Pancreas (tissue), 10 donors: ENCODE results near the gene RABGAP1L. TPM values are rescaled to one million over a fixed set of nuclear protein-coding genes. Genes with fewer than 3 reads are reported as not detected.
"Not testable (repeated sequence)": the region's sequence is repeated elsewhere in the genome, so short reads cannot be mapped to it uniquely, and the experiment has no call there.

Source experiments
- ATAC-seq, 4 donors: fragments of 200-7000 bp; cut with Tn5 transposase; one replicate each; pipeline versions ENCODE4 v1.8.0 to v1.9.1; 2020; ENCODE audit warnings: mild to moderate bottlenecking in 4 of 4, moderate library complexity in 4 of 4
- DNase-seq, 6 donors: peaks; one replicate each; pipeline ENCODE4 v3.0.0-alpha.2; 2020
- FAIRE-seq: peaks from 2 replicates; lab custom pipeline; 2012; peaks lifted over from hg19 to GRCh38; lab: Jason Lieb, UNC
- H3K27ac ChIP-seq, 4 donors: fragments of 200-600 bp; sonication (generic); 1 replicate in 3 of 4; 2 replicates in 1 of 4; pipeline versions ENCODE4 v1.5.0 to v1.8.0; 2020
- H3K27me3 ChIP-seq, 4 donors: fragments of 200-600 bp; one replicate each; pipeline ENCODE4 v1.8.0; 2021
- H3K36me3 ChIP-seq, 3 donors: fragments of 200-600 bp; sonication (generic) in 1 of 3; one replicate each; pipeline versions ENCODE4 v1.5.0 to v1.8.0; 2020 to 2021
- H3K4me1 ChIP-seq, 3 donors: fragments of 200-600 bp; one replicate each; pipeline ENCODE4 v1.8.0; 2021
- H3K4me3 ChIP-seq, 4 donors: fragments of 200-600 bp; sonication (generic) in 2 of 4; one replicate each; pipeline versions ENCODE4 v1.5.0 to v1.8.0; 2020 to 2021
- H3K9me3 ChIP-seq, 4 donors: fragments of 200-600 bp; one replicate each; pipeline ENCODE4 v1.8.0; 2021
- WGBS, 2 donors: extraction: QIAGEN DNeasy Blood & Tissue Kit; methylation state at CpG; one replicate each; pipeline ENCODE4 v1.1.7; 2013; 5-methylcytosine and 5-hydroxymethylcytosine counted together
- intact Hi-C, 3 donors: fragments of 100-400 bp; cut with DNase I; formaldehyde crosslinking; loops; one replicate each; pipeline versions ENCODE4 v1.11.1 to v1.14.2; 2022
- polyA plus RNA-seq, 2 donors: library from polyadenylated mRNA; stranded (reverse); fragments of 200-250 nt; gene quantifications; one replicate each; pipeline ENCODE4 v1.2.3, GENCODE V29; 2013
- total RNA-seq, 6 donors: library from RNA; stranded (reverse); fragmentation: NEBNext Ultra II Directional in 4 of 6; extraction: Animal tissue kit (Norgen Biotek cat#: 25700) in 4 of 6; gene quantifications; one replicate each; pipeline versions ENCODE4 v1.2.1 to v1.2.4, GENCODE V29; 2021 to 2023
- TF ChIP-seq, protein P1 (sequence below), 4 donors: fragments of 200-600 bp; sonication (generic) in 3 of 4; IDR thresholded peaks; one replicate each; pipeline versions ENCODE4 v1.5.0 to v1.8.0; 2021; ENCODE audit warnings: antibody characterized with exemption in 4 of 4
- donor health status: healthy with polysubstance abuse.
- donor health status: DM: no; HTN: no; CAD: no; lungs with moderate emphysema.
- donor health status: DM: no; HTN: no; CAD: no.
- donor health status: control.
- donor health status: control.
- donor health status: Bipolar disorder and iron deficiency.
- donor health status: DM: yes; HTN: yes; CAD: no.
- donor health status: DM: no; HTN: no; CAD: no.
- donor health status: DM: no; HTN: no; CAD: no.
- donor health status: DM: yes; HTN: yes; CAD: no.

Gene RABGAP1L
- total and polyA plus RNA-seq, 8 donors: 13.9 to 64.8 (median 36.1) TPM

DNA sequence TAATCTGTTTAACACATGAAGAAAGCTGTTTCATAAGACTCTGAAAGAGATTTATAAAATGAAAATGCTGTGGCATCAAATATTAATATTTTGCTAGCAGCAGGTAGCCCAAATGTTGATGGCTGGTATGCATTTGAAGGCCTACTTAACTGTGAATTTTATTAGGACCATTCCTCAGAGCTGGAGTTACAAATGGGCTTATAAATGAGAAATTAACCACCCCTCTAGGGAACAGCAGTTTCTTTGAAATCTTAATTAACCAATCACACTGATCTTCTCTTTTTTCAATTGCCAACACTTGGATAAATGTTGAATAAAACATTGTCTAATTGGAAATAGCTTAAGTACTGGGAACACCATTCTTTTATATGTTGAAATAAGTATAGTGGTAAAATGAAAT, 418.4 kb downstream of the RABGAP1L start:
- no peak for ATAC-seq
- DNase-seq: no peak
- intact Hi-C loops: no loop called here
- H3K9me3 ChIP-seq: no peaks in the 10 kb centered on the region
- no peaks in the 10 kb centered on the region for H3K4me1 ChIP-seq
- TF ChIP-seq, protein P1, sequence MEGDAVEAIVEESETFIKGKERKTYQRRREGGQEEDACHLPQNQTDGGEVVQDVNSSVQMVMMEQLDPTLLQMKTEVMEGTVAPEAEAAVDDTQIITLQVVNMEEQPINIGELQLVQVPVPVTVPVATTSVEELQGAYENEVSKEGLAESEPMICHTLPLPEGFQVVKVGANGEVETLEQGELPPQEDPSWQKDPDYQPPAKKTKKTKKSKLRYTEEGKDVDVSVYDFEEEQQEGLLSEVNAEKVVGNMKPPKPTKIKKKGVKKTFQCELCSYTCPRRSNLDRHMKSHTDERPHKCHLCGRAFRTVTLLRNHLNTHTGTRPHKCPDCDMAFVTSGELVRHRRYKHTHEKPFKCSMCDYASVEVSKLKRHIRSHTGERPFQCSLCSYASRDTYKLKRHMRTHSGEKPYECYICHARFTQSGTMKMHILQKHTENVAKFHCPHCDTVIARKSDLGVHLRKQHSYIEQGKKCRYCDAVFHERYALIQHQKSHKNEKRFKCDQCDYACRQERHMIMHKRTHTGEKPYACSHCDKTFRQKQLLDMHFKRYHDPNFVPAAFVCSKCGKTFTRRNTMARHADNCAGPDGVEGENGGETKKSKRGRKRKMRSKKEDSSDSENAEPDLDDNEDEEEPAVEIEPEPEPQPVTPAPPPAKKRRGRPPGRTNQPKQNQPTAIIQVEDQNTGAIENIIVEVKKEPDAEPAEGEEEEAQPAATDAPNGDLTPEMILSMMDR (IDR thresholded peaks at IDR 0.05): no peak
- no peak for FAIRE-seq
- H3K27me3 ChIP-seq: no peaks in the 10 kb centered on the region
- no peak overlapping the region for H3K4me3 ChIP-seq
- no peak overlapping the region for H3K27ac ChIP-seq
- no peaks in the 10 kb centered on the region for H3K36me3 ChIP-seq

DNA sequence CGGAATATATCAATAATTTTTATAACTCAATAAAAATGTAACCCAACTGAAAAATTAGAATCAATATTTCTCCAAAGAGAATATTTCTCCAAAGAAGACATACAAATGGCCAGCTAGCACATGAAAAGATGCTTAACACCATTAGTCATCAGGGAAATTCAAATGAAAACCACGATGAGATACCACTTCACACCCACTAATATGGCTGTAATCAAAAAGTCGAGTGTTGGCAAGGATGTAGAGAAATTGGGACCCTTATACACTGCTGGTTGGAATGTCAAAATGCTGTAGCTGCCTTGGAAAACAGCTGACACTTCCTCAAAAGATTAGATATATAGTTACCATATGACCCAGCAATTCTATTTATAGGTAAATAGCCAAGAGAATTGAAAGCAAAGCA, 421.5 kb downstream of the RABGAP1L start:
- Histone ChIP-seq H3K9me3 (no peaks in the 10 kb centered on the region), H3K27me3 (no peaks in the 10 kb centered on the region), H3K36me3 (no peaks in the 10 kb centered on the region), H3K27ac (no peak overlapping the region), H3K4me1 (no peaks in the 10 kb centered on the region), H3K4me3 (no peak overlapping the region)
- intact Hi-C loops: no loop called here
- no peak for DNase-seq
- WGBS, 2 donors: 71 to 74% methylated on average over 3 of the region's 3 CpGs
- no peak for FAIRE-seq
- ATAC-seq: no peak
- TF ChIP-seq, protein P1 (IDR thresholded peaks at IDR 0.05): no peak

DNA sequence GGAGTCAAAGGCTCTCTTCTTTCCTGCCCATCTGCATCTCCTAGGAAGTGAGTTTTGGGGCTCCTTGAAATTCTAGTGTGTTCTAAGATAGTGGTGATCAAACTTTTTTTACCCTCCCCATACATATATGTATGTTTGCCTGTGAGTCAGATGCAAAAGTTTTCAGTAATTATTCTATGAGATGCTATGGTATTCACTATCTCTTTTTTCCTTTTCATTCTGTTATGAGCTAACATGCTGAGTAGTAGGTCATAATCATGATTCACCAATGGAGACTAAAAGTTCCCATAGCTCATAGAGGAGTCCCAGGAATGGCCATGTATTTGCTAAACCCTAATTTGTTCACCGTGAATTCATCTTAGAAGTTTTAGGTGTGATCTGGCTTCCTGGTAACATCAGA, 424.0 kb downstream of the RABGAP1L start:
- ATAC-seq: no peak
- TF ChIP-seq, protein P1 (IDR thresholded peaks at IDR 0.05): no peak
- no peak for DNase-seq
- 88 to 92% methylated on average over 1 of the region's 1 CpG for WGBS, 2 donors
- no peak for FAIRE-seq
- Histone ChIP-seq H3K9me3 (no peaks in the 10 kb centered on the region), H3K27me3 (no peaks in the 10 kb centered on the region), H3K27ac (no peak overlapping the region), H3K36me3 (no peaks in the 10 kb centered on the region), H3K4me1 (no peaks in the 10 kb centered on the region), H3K4me3 (no peak overlapping the region)
- intact Hi-C loops: no loop called here

DNA sequence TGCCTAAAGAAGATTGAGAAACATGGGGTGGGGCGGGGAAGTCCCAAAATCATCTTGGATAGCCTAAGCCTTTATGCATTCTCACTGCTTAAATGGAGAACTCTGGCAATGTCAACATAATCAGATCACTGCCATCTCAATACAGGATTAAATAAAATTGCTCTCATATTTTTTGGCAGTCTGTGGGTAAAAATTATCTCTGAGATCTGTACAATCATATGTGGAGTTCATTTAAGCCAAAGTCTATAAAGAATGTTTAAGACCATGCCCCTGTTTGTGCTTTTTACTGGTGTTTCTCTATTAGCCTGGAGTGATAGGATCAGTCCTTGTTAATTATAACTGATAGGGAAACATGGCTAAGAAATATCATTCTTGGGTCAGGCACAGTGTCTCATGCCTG, 424.8 kb downstream of the RABGAP1L start:
- no peaks in the 10 kb centered on the region for H3K4me1 ChIP-seq
- H3K36me3 ChIP-seq: no peaks in the 10 kb centered on the region
- ATAC-seq (no peak), FAIRE-seq (no peak), DNase-seq (no peak)
- intact Hi-C loops: no loop called here
- no peak overlapping the region for H3K4me3 ChIP-seq
- TF ChIP-seq, protein P1 (IDR thresholded peaks at IDR 0.05): no peak
- H3K27me3 ChIP-seq: no peaks in the 10 kb centered on the region
- WGBS, 2 donors: 96 to 100% methylated on average over 1 of the region's 1 CpG
- no peak overlapping the region for H3K27ac ChIP-seq
- H3K9me3 ChIP-seq: no peaks in the 10 kb centered on the region

DNA sequence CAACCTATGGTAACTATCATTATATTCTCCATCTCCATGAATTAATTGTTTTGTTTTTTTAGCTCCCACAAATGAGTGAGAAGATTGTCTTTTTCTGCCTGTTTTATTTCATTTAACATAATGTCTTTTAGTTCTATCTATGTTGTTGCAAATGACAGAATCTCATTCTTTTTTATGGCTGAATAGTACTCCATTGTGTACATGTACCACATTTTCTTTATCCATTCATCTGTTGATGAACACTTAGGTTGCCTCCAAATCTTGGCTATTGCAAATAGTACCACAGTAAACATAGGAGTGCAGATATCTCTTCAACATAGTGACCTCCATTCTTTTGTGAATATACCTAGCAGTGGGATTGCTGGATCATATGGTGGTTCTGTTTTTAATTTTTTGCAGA, 429.3 kb downstream of the RABGAP1L start:
- ATAC-seq, FAIRE-seq, H3K27me3 ChIP-seq, H3K4me3 ChIP-seq, H3K9me3 ChIP-seq, intact Hi-C loops, H3K36me3 ChIP-seq, DNase-seq, H3K27ac ChIP-seq, H3K4me1 ChIP-seq: not testable (repeated sequence)

DNA sequence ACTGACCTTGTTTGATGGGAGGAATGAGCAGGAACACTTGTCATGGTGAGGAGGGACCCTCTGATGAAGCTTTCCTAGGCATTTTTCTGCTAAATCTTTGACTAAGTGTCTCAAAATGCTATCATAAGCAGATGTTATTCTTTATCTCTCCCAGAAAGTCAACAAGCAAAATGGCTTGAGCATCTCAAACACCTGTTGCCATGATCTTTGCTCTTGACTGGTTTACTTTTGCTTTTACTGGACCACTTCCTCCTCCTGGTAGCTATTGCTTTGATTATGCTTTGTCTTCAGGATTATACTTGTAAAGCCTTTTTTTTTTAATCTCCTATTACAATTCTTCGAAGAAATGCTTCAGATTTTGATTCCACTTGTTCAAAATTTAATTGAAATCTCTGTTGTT, 445.9 kb downstream of the RABGAP1L start:
- no peak for FAIRE-seq
- TF ChIP-seq, protein P1 (IDR thresholded peaks at IDR 0.05): no peak

More for the DNA sequence above, 445.9 kb downstream of the RABGAP1L start:
- H3K4me3 ChIP-seq: no peak overlapping the region
- intact Hi-C loops: no loop called here
- no peak overlapping the region for H3K27ac ChIP-seq
- no peaks in the 10 kb centered on the region for H3K27me3 ChIP-seq
- 78 to 92% methylated on average over 1 of the region's 1 CpG for WGBS, 2 donors
- no peaks in the 10 kb centered on the region for H3K9me3 ChIP-seq
- H3K4me1 ChIP-seq: no peaks in the 10 kb centered on the region
- no peaks in the 10 kb centered on the region for H3K36me3 ChIP-seq
- ATAC-seq (no peak), DNase-seq (no peak)
